PC-3 (cell line): Measurements from ENCODE around the gene SARM1. TPM values are rescaled to one million over a fixed set of nuclear protein-coding genes. Genes with fewer than 3 reads are reported as not detected.

Experiments
- ATAC-seq: fragments of 200-7000 bp; cut with Tn5 transposase; 2 replicates; pipeline ENCODE4 v1.9.1; 2020; ENCODE audit warnings: mild to moderate bottlenecking, moderate library complexity
- BruUV-seq: library from RNA; stranded (reverse); fragments of 400-500 nt; replicated peaks from 2 replicates; lab custom pipeline; 2021; lab: Mats Ljungman, UMichigan
- CTCF ChIA-PET: fragments of 300-600 bp; sonication (Branson Sonifier 250); formaldehyde crosslinking; loops from one replicate; lab custom pipeline; 2022; ENCODE audit warnings: antibody characterized with exemption; lab: Charles Lee
- POLR2A ChIA-PET: fragments of 300-600 bp; sonication (Branson Sonifier 250); formaldehyde crosslinking; loops from one replicate; lab custom pipeline; 2022; ENCODE audit warnings: antibody characterized with exemption; ENCODE audit not compliant: unreplicated experiment; lab: Charles Lee
- DNase-seq: peaks from one replicate; pipeline ENCODE4 v3.0.0-alpha.2; 2015
- H2AFZ ChIP-seq: fragments of 300-600 bp; sonication (generic); 2 replicates; pipeline ENCODE4 v1.6.0; 2016; ENCODE audit warnings: antibody characterized with exemption, low read length
- H3F3A ChIP-seq: fragments of 300-600 bp; sonication (generic); one replicate; pipeline ENCODE4 v1.6.0; 2017; ENCODE audit warnings: antibody characterized with exemption, low read length, control low read depth, mild to moderate bottlenecking; ENCODE audit not compliant: unreplicated experiment
- H3K27ac ChIP-seq: fragments of 300-600 bp; sonication (generic); 2 replicates; pipeline ENCODE4 v1.5.1; 2016; ENCODE audit warnings: mild to moderate bottlenecking, low read length
- H3K27me3 ChIP-seq: fragments of 300-600 bp; sonication (generic); 2 replicates; pipeline ENCODE4 v1.6.1; 2016; ENCODE audit warnings: low read length, mixed read lengths
- H3K36me3 ChIP-seq: fragments of 300-600 bp; sonication (generic); 2 replicates; pipeline ENCODE4 v1.6.1; 2016; ENCODE audit warnings: low read depth, mixed run types, low read length, mixed read lengths
- H3K4me1 ChIP-seq: fragments of 300-600 bp; sonication (generic); 2 replicates; pipeline ENCODE4 v1.5.1; 2016; ENCODE audit warnings: low read length; ENCODE audit not compliant: insufficient read depth
- H3K4me2 ChIP-seq: fragments of 300-600 bp; sonication (generic); 2 replicates; pipeline ENCODE4 v1.6.0; 2016; ENCODE audit warnings: low read length
- H3K4me3 ChIP-seq: fragments of 300-600 bp; sonication (generic); 2 replicates; pipeline ENCODE4 v1.5.1; 2016; ENCODE audit warnings: mild to moderate bottlenecking, low read length, mixed read lengths
- H3K79me2 ChIP-seq: fragments of 300-600 bp; sonication (generic); 2 replicates; pipeline ENCODE4 v1.6.1; 2017; ENCODE audit warnings: low read length, mixed read lengths
- H3K9ac ChIP-seq: fragments of 300-600 bp; sonication (generic); 2 replicates; pipeline ENCODE4 v1.6.0; 2016; ENCODE audit warnings: mild to moderate bottlenecking, low read length
- H3K9me2 ChIP-seq: fragments of 300-600 bp; sonication (generic); replicated peaks from 2 replicates; pipeline ENCODE4 v1.6.1; 2016; ENCODE audit warnings: mixed run types, low read length, mixed read lengths
- H3K9me3 ChIP-seq: fragments of 300-600 bp; sonication (generic); 2 replicates; pipeline ENCODE4 v1.6.1; 2016; ENCODE audit warnings: low read length, mixed read lengths
- H4K20me1 ChIP-seq: fragments of 300-600 bp; sonication (generic); 2 replicates; pipeline ENCODE4 v1.6.1; 2016; ENCODE audit warnings: low read length, mixed read lengths
- CTCF ChIP-seq: fragments of 300-600 bp; sonication (generic); conservative IDR thresholded peaks from 2 replicates; pipeline ENCODE4 v1.5.1; 2017; ENCODE audit warnings: antibody characterized with exemption, low read depth, mild to moderate bottlenecking, low read length
- EZH2 ChIP-seq: fragments of 300-600 bp; sonication (generic); IDR thresholded peaks from one replicate; pipeline ENCODE4 v1.6.1; 2017; ENCODE audit warnings: antibody characterized with exemption, mild to moderate bottlenecking, low read length; ENCODE audit not compliant: unreplicated experiment
- EZH2phosphoT487 ChIP-seq: fragments of 300-600 bp; sonication (generic); IDR thresholded peaks from 2 replicates; pipeline ENCODE4 v1.6.1; 2018; ENCODE audit warnings: mild to moderate bottlenecking, antibody characterized with exemption, low read length, borderline replicate concordance
- intact Hi-C: fragments of 100-400 bp; cut with micrococcal nuclease; formaldehyde crosslinking; loops from 2 replicates; pipeline ENCODE4 v1.9.0; 2023
- total RNA-seq: library from RNA; depleted of rRNA; stranded (reverse); fragments of >200 nt; gene quantifications from 2 replicates; pipeline ENCODE4 v1.2.3, GENCODE V29; 2014

Gene SARM1
- total RNA-seq, 1 experiment from 2014 or later = 6.7 TPM

- DNase-seq (peak; percentile 97), ATAC-seq (peak; percentile 95)
- H3K9me2 ChIP-seq = no peaks in the 10 kb centered on the region
- 0 out of 2 replicates have a peak, but pooled peaks cover 6% of the 10 kb centered on the region for H4K20me1 ChIP-seq
- H3K4me1 ChIP-seq = peaks cover 25% of the 10 kb centered on the region
- POLR2A ChIA-PET = interaction anchor here (0.6 to 2.3 kb wide), 6 partner anchors 12 to 1577 kb away, joined by 3 to 14 read pairs (median 3); partner anchors contain the start of gene POLDIP2
- H3K4me2 ChIP-seq = peak within 1 kb of the TSS; percentile 98
- no peaks in the 10 kb centered on the region for H3F3A ChIP-seq
- BruUV-seq = no TSS peak
- H3K9ac ChIP-seq = peak within 1 kb of the TSS; percentile 91
- peak within 1 kb of the TSS; percentile 97 for H3K4me3 ChIP-seq
- CTCF ChIA-PET = interaction anchor here (0.6 to 1.4 kb wide), 3 partner anchors 12 to 86 kb away, joined by 3 to 6 read pairs (median 5); partner anchors contain the start of gene POLDIP2
- H2AFZ ChIP-seq = peak within 1 kb of the TSS; percentile 92
- H3K27me3 ChIP-seq = no peaks in the 10 kb centered on the region
- no peaks in the 10 kb centered on the region for H3K9me3 ChIP-seq
- no peaks in the 10 kb centered on the region for H3K36me3 ChIP-seq
- TF ChIP-seq EZH2 = no peak
- no peak for TF ChIP-seq EZH2phosphoT487
- TF ChIP-seq CTCF = no peak
- intact Hi-C loops = loop anchor here (1.0 kb wide), 1 partner anchor 22 kb away; the partner anchor contains the start of gene POLDIP2
- peaks cover 60% of the 10 kb centered on the region for H3K79me2 ChIP-seq
- H3K27ac ChIP-seq = peak within 1 kb of the TSS; percentile 78
These were observed 36.1 kb upstream of the SARM1 start, which contains the start of the genes IFT20 and TNFAIP1 for GRCh38 chr17:28335201-28335958. TSS of gene IFT20 (minus strand) at chr17:28335472. CDS start at chr17:28331985, 3,487 bp downstream. TSS of gene TNFAIP1 (plus strand) at chr17:28335761. CDS start at chr17:28339522, 3,761 bp downstream.

GRCh38 chr17:28335959-28336871, 35.3 kb upstream of the SARM1 start:
- Histone ChIP-seq H3K36me3 (no peaks in the 10 kb centered on the region), H3K4me3 (peak overlapping the region; percentile 97), H3K27ac (peak overlapping the region; percentile 78), H3K27me3 (no peaks in the 10 kb centered on the region), H3K9ac (peak overlapping the region; percentile 91), H3K4me1 (peaks cover 25% of the 10 kb centered on the region), H4K20me1 (0 out of 2 replicates have a peak, but pooled peaks cover 6% of the 10 kb centered on the region), H3F3A (no peaks in the 10 kb centered on the region), H3K4me2 (peak overlapping the region; percentile 91), H2AFZ (peak overlapping the region; percentile 78), H3K79me2 (peaks cover 60% of the 10 kb centered on the region), H3K9me2 (no peaks in the 10 kb centered on the region), H3K9me3 (no peaks in the 10 kb centered on the region)
- TF ChIP-seq CTCF (no peak), EZH2 (no peak), EZH2phosphoT487 (no peak)
- ATAC-seq (peak; percentile 22), DNase-seq (peak; percentile 70)
- CTCF ChIA-PET = interaction anchor here (0.6 to 1.4 kb wide), 3 partner anchors 11 to 87 kb away, joined by 3 to 6 read pairs (median 5); partner anchors contain the start of gene POLDIP2
- intact Hi-C loops = loop anchor here (1.0 kb wide), 1 partner anchor 21 kb away; the partner anchor contains the start of gene POLDIP2
- POLR2A ChIA-PET = interaction anchor here (0.6 to 2.3 kb wide), 5 partner anchors 11 to 108 kb away, joined by 3 to 14 read pairs (median 4); partner anchors contain the start of gene POLDIP2
- TSS peak; percentile 55 for BruUV-seq
